Choroid plexus epithelial cell (primary cell): ENCODE results near the gene HES7.
A peak's percentile ranks its signal among the peaks of the same experiment; 100 is the strongest.

ENCODE experiments used
- DNase-seq: peaks from one replicate; pipeline ENCODE4 v3.0.0-alpha.2; 2010; ENCODE audit warnings: low read depth
- H3K4me3 ChIP-seq: 2 replicates; pipeline ENCODE4 v1.5.1; 2011; ENCODE audit warnings: low read depth, mild to moderate bottlenecking, control low read depth, low read length, moderate library complexity
- CTCF ChIP-seq: conservative IDR thresholded peaks from 2 replicates; pipeline ENCODE4 v1.5.1; 2011; ENCODE audit warnings: low read depth, mild to moderate bottlenecking, control low read depth, inconsistent platforms, low read length, moderate library complexity

Gene HES7

GRCh38 chr17:8159459-8160223, 35.7 kb upstream of the HES7 start:
- no peak overlapping the region for H3K4me3 ChIP-seq
- no peak for TF ChIP-seq CTCF
- no peak for DNase-seq

GRCh38 chr17:8159032-8159400, 35.1 kb upstream of the HES7 start:
- H3K4me3 ChIP-seq: no peak overlapping the region
- TF ChIP-seq CTCF: no peak
- DNase-seq: no peak

- peak; percentile 89 for TF ChIP-seq CTCF
- H3K4me3 ChIP-seq: peak overlapping the region; percentile 1
- peak; percentile 95 for DNase-seq
Measured at GRCh38 chr17:8158267-8159031, 34.5 kb upstream of the HES7 start.

- peak; percentile 9 for TF ChIP-seq CTCF
- peak overlapping the region; percentile 90 for H3K4me3 ChIP-seq
- DNase-seq: peak; percentile 100
Measured at GRCh38 chr17:8156246-8156992, 32.5 kb upstream of the HES7 start.

GRCh38 chr17:8155996-8156245, 32.0 kb upstream of the HES7 start:
- no peak for TF ChIP-seq CTCF
- DNase-seq: no peak
- H3K4me3 ChIP-seq: peak overlapping the region; percentile 90

- H3K4me3 ChIP-seq: peak overlapping the region; percentile 90
- DNase-seq: peak; percentile 51
- no peak for TF ChIP-seq CTCF
Measured at GRCh38 chr17:8155231-8155995, 31.5 kb upstream of the HES7 start.
